ENCODE results near the gene ROBO2. TPM values are rescaled to one million over a fixed set of nuclear protein-coding genes. Genes with fewer than 3 reads are reported as not detected.

The ROBO2 gene
- total and polyA plus RNA-seq, 10 of the 15 experiments (the other 5 are each of a cell fraction or from before 2014, with no cell fraction given) = 0.22 to 2.5 (median 0.81) TPM

DNA sequence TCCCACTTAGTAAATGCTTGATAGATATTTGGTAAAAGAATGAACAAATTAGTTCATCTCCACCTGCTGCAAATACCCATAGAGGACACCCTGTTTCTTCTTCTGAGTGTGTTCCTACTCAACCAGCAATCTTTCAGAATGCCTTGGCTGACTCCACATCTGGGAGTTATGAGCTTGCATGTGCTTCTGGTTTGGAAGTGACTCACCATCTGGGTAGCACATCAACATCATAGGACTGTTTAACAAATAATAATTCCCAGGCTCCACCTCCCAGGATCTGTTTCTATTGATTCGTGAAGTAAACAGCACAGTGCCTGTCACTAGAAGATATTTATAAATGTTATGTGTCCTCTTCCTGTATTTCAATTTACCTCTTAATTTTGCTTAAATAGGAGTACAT is 580.1 kb downstream of the ROBO2 start:
- Histone ChIP-seq H2AFZ (ENCODE audit: control insufficient read depth, low read depth, low read length) (no peak overlapping the region), H3K27ac (ENCODE audit: control insufficient read depth, insufficient read depth) (no peak overlapping the region), H3K27me3 (replicated peaks in 1 of 2; ENCODE audit: control insufficient read depth in 2 of 2, insufficient read depth in 2 of 2, low read length in 1 of 2) (no peaks in the 10 kb centered on the region), H3K36me3 (ENCODE audit: control insufficient read depth in 2 of 2, insufficient read depth in 2 of 2, low read length in 1 of 2) (no peaks in the 10 kb centered on the region), H3K4me2 (ENCODE audit: control insufficient read depth, insufficient read depth) (no peak overlapping the region), H3K9ac (ENCODE audit: control insufficient read depth, insufficient read depth, low read length) (no peak overlapping the region), H4K20me1 (ENCODE audit: control insufficient read depth, insufficient read depth) (no peaks in the 10 kb centered on the region), H3K4me3 (no peak overlapping the region), H3K79me2 (ENCODE audit: control insufficient read depth, insufficient read depth, low read length) (no peaks in the 10 kb centered on the region), H3K4me1 (ENCODE audit: control insufficient read depth, insufficient read depth, low read length) (no peaks in the 10 kb centered on the region), H3K9me3 (replicated peaks; ENCODE audit: control insufficient read depth, insufficient read depth, low read length) (no peaks in the 10 kb centered on the region)
- WGBS (ENCODE audit: insufficient coverage, insufficient replicate concordance, low lambda C conversion rate, missing lambda C conversion rate) = 5% methylated on average over 1 of the region's 1 CpG
- ChIA-PET POLR2A (no interaction called here), SMC1A (ENCODE audit: uncharacterized antibody, unreplicated experiment) (no interaction called here), CTCF (no interaction called here), RAD21 (ENCODE audit: unreplicated experiment) (no interaction called here)
- no peak for FAIRE-seq
- BruUV-seq (replicated peaks) = no TSS peak
- intact Hi-C loops (cut with micrococcal nuclease; ENCODE audit: unreplicated experiment) (no loop called here), in situ Hi-C loops (cut with MboI) (no loop called here)
- no peak for ATAC-seq
- TF ChIP-seq EGR1 (IDR thresholded peaks at IDR 0.05; ENCODE audit: borderline replicate concordance in 1 of 2, low read depth in 2 of 2, low read length in 2 of 2) = no peak
- no peak for TF ChIP-seq RBBP5 (conservative IDR thresholded peaks at IDR 0.05)
- TF ChIP-seq, protein P1, sequence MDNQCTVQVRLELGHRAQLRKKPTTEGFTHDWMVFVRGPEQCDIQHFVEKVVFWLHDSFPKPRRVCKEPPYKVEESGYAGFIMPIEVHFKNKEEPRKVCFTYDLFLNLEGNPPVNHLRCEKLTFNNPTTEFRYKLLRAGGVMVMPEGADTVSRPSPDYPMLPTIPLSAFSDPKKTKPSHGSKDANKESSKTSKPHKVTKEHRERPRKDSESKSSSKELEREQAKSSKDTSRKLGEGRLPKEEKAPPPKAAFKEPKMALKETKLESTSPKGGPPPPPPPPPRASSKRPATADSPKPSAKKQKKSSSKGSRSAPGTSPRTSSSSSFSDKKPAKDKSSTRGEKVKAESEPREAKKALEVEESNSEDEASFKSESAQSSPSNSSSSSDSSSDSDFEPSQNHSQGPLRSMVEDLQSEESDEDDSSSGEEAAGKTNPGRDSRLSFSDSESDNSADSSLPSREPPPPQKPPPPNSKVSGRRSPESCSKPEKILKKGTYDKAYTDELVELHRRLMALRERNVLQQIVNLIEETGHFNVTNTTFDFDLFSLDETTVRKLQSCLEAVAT (IDR thresholded peaks at IDR 0.05) = no peak
- TF ChIP-seq CEBPB (IDR thresholded peaks at IDR 0.05; ENCODE audit: borderline replicate concordance in 1 of 2, low read depth in 2 of 2, low read length in 2 of 2) = no peak
- TF ChIP-seq SP1 (IDR thresholded peaks at IDR 0.05; ENCODE audit: low read depth, low read length) = no peak
- no peak for TF ChIP-seq ZZZ3 (IDR thresholded peaks at IDR 0.05; ENCODE audit: control insufficient read depth, insufficient read length, low read depth)
- no peak for TF ChIP-seq CHD2 (IDR thresholded peaks at IDR 0.05; ENCODE audit: borderline replicate concordance, low read depth, low read length)
- TF ChIP-seq ZNF384 (IDR thresholded peaks at IDR 0.05; ENCODE audit: borderline replicate concordance, low read depth, low read length) = no peak
- no peak for TF ChIP-seq BCL11A (IDR thresholded peaks at IDR 0.05; ENCODE audit: low read depth, low read length)
- TF ChIP-seq MAX (IDR thresholded peaks at IDR 0.05; ENCODE audit: low read depth, low read length) = no peak
- no peak for TF ChIP-seq TCF7 (IDR thresholded peaks at IDR 0.05; ENCODE audit: borderline replicate concordance)
- TF ChIP-seq TARDBP (IDR thresholded peaks at IDR 0.05; ENCODE audit: borderline replicate concordance) = no peak
- TF ChIP-seq, protein P2, sequence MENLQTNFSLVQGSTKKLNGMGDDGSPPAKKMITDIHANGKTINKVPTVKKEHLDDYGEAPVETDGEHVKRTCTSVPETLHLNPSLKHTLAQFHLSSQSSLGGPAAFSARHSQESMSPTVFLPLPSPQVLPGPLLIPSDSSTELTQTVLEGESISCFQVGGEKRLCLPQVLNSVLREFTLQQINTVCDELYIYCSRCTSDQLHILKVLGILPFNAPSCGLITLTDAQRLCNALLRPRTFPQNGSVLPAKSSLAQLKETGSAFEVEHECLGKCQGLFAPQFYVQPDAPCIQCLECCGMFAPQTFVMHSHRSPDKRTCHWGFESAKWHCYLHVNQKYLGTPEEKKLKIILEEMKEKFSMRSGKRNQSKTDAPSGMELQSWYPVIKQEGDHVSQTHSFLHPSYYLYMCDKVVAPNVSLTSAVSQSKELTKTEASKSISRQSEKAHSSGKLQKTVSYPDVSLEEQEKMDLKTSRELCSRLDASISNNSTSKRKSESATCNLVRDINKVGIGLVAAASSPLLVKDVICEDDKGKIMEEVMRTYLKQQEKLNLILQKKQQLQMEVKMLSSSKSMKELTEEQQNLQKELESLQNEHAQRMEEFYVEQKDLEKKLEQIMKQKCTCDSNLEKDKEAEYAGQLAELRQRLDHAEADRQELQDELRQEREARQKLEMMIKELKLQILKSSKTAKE (IDR thresholded peaks at IDR 0.05; ENCODE audit: low read depth, poor library complexity, severe bottlenecking) = no peak
- TF ChIP-seq NR2C1 (IDR thresholded peaks at IDR 0.05) = no peak
- no peak for TF ChIP-seq SMAD1 (IDR thresholded peaks at IDR 0.05; ENCODE audit: low read depth, partially characterized antibody)
- TF ChIP-seq KAT2A (conservative IDR thresholded peaks at IDR 0.05; ENCODE audit: control insufficient read depth, low read depth, low read length) = no peak
- no peak for DNase-seq (ENCODE audit: low read depth, low spot score)

All from GM12878 (cell line).